ENCODE measurements around the gene AGTR1. TPM values are rescaled to one million over a fixed set of nuclear protein-coding genes. Genes with fewer than 3 reads are reported as not detected.
A peak's percentile ranks its signal among the peaks of the same experiment; 100 is the strongest.

The AGTR1 gene
- total and polyA plus RNA-seq, 2 of the 13 experiments (the other 11 are each of a cell fraction or from before 2014, with no cell fraction given), result 0.64 to 1.5 TPM

- 0 out of 2 replicates have a peak, but pooled peaks have one; percentile 11 for TF ChIP-seq HOXA3 (CRISPR knock-in tag; IDR thresholded peaks at IDR 0.05)
- TF ChIP-seq SALL1 (CRISPR knock-in tag; IDR thresholded peaks at IDR 0.05), result peak; percentile 57; the same call in 1 of the 2 replicates
- TF ChIP-seq ZNF577 (CRISPR knock-in tag; IDR thresholded peaks at IDR 0.05; ENCODE audit: borderline replicate concordance, low read depth), result no peak
- TF ChIP-seq MAF1 (CRISPR knock-in tag; IDR thresholded peaks at IDR 0.05; ENCODE audit: borderline replicate concordance), result no peak
- peak; percentile 34; the same call in 1 of the 2 replicates for TF ChIP-seq ZNF230 (CRISPR knock-in tag; IDR thresholded peaks at IDR 0.05)
- TF ChIP-seq ZNF800 (CRISPR knock-in tag; IDR thresholded peaks at IDR 0.05), result peak; percentile 64; the same call in 1 of the 2 replicates
- no peak for TF ChIP-seq ZNF367 (CRISPR knock-in tag; IDR thresholded peaks at IDR 0.05; ENCODE audit: borderline replicate concordance)
- no peak for TF ChIP-seq SOX5 (CRISPR knock-in tag; IDR thresholded peaks at IDR 0.05; ENCODE audit: borderline replicate concordance)
- peak; percentile 24; the same call in 1 of the 2 replicates for TF ChIP-seq ZNF788 (CRISPR knock-in tag; IDR thresholded peaks at IDR 0.05; ENCODE audit: borderline replicate concordance)
- TF ChIP-seq PRDM4 (CRISPR knock-in tag; IDR thresholded peaks at IDR 0.05; ENCODE audit: borderline replicate concordance), result no peak
- no peak for TF ChIP-seq NFE2L2 (IDR thresholded peaks at IDR 0.05; ENCODE audit: low read length)
- no peak for TF ChIP-seq HIVEP1 (CRISPR knock-in tag; IDR thresholded peaks at IDR 0.05)
- no peak for TF ChIP-seq DMTF1 (CRISPR knock-in tag; IDR thresholded peaks at IDR 0.05)
- no peak for TF ChIP-seq ZNF280B (CRISPR knock-in tag; IDR thresholded peaks at IDR 0.05; ENCODE audit: borderline replicate concordance)
- TF ChIP-seq ZNF572 (CRISPR knock-in tag; IDR thresholded peaks at IDR 0.05), result no peak
- TF ChIP-seq BCL3 (CRISPR knock-in tag; IDR thresholded peaks at IDR 0.05), result peak; percentile 54; the same call in 1 of the 2 replicates
- peak; percentile 34; the same call in 1 of the 2 replicates for TF ChIP-seq NFKB2 (CRISPR knock-in tag; IDR thresholded peaks at IDR 0.05; ENCODE audit: borderline replicate concordance)
- peak; percentile 65; the same call in 1 of the 2 replicates for TF ChIP-seq ZBTB38 (CRISPR knock-in tag; IDR thresholded peaks at IDR 0.05)
- no peak for TF ChIP-seq FOXC1 (CRISPR knock-in tag; IDR thresholded peaks at IDR 0.05; ENCODE audit: borderline replicate concordance)
Observed at GRCh38 chr3:148697306-148698189, at the start of gene AGTR1 (continued).
